Endothelial cell of umbilical vein (primary cell): ENCODE results near the gene CETP. TPM values are rescaled to one million over a fixed set of nuclear protein-coding genes. Genes with fewer than 3 reads are reported as not detected.

Experiments used
- BruUV-seq: library from RNA; stranded (reverse); fragments of 400-500 nt; replicated peaks from 2 replicates; lab custom pipeline; 2021; lab: Mats Ljungman, UMichigan
- CTCF ChIA-PET: fragments of 300-600, 350-600 bp; sonication (Branson Sonifier 250); formaldehyde crosslinking; loops from one replicate; lab custom pipeline; 2021; ENCODE audit warnings: antibody characterized with exemption, inconsistent platforms; lab: Charles Lee
- POLR2A ChIA-PET: fragments of 300-600, 350-600 bp; sonication (Branson Sonifier 250); formaldehyde crosslinking; loops from one replicate; lab custom pipeline; 2021; ENCODE audit warnings: antibody characterized with exemption, inconsistent platforms; lab: Charles Lee
- DNase-seq: peaks from one replicate; pipeline ENCODE4 v3.0.0-alpha.2; 2011; ENCODE audit warnings: low read depth, low spot score
- FAIRE-seq: peaks from 2 replicates; lab custom pipeline; 2011; peaks lifted over from hg19 to GRCh38; lab: Jason Lieb, UNC
- H2AFZ ChIP-seq: 2 replicates; pipeline ENCODE4 v1.6.0; 2012; ENCODE audit warnings: low read depth, low read length, control low read depth, inconsistent platforms
- H3K27ac ChIP-seq: 2 replicates; pipeline ENCODE4 v1.5.1; 2011; ENCODE audit warnings: low read depth, mild to moderate bottlenecking, control low read depth, low read length, moderate library complexity; ENCODE audit not compliant: insufficient read depth
- H3K27me3 ChIP-seq, 2 experiments: 2 replicates each; pipeline versions ENCODE4 v1.6.0 to v1.6.1; 2011; ENCODE audit warnings: low read length in 2 of 2, mixed read lengths in 1 of 2; ENCODE audit not compliant: control insufficient read depth in 2 of 2, insufficient read depth in 2 of 2
- H3K36me3 ChIP-seq, 2 experiments: 2 replicates in 1 of 2; 3 replicates in 1 of 2; pipeline ENCODE4 v1.5.1; 2011; ENCODE audit warnings: low read length in 2 of 2, mild to moderate bottlenecking in 1 of 2, moderate library complexity in 1 of 2; ENCODE audit not compliant: control insufficient read depth in 2 of 2, insufficient read depth in 2 of 2; ENCODE audit errors: extremely low read depth in 1 of 2
- H3K4me1 ChIP-seq: 3 replicates; pipeline ENCODE4 v1.5.1; 2011; ENCODE audit warnings: mild to moderate bottlenecking, low read length; ENCODE audit not compliant: control insufficient read depth, insufficient read depth; ENCODE audit errors: extremely low read depth
- H3K4me2 ChIP-seq: 2 replicates; pipeline ENCODE4 v1.6.1; 2011; ENCODE audit warnings: low read length, control low read depth, mixed read lengths; ENCODE audit not compliant: insufficient read depth
- H3K4me3 ChIP-seq, 3 experiments: fragments of 200-600 bp in 1 of 3; sonication (generic), shearing (Covaris generic) in 1 of 3; replicated peaks in 1 of 3; 2 replicates each; pipeline ENCODE4 v1.5.1; 2011 to 2016; ENCODE audit warnings: control low read depth in 3 of 3, low read length in 3 of 3, mild to moderate bottlenecking in 2 of 3, inconsistent platforms in 1 of 3, low read depth in 1 of 3, moderate library complexity in 1 of 3; ENCODE audit not compliant: insufficient read depth in 1 of 3
- H3K79me2 ChIP-seq: 2 replicates; pipeline ENCODE4 v1.6.0; 2012; ENCODE audit warnings: low read length, inconsistent platforms; ENCODE audit not compliant: control insufficient read depth, insufficient read depth
- H3K9ac ChIP-seq: replicated peaks from 2 replicates; pipeline ENCODE3; 2011; ENCODE audit warnings: low read length, control low read depth; ENCODE audit not compliant: insufficient read depth; ENCODE audit errors: extremely low read depth
- H3K9me1 ChIP-seq: replicated peaks from 3 replicates; pipeline ENCODE4 v1.6.0; 2011; ENCODE audit warnings: mild to moderate bottlenecking, low read length; ENCODE audit not compliant: control insufficient read depth, insufficient read depth; ENCODE audit errors: extremely low read depth
- H3K9me3 ChIP-seq: replicated peaks from 2 replicates; pipeline ENCODE4 v1.5.1; 2012; ENCODE audit warnings: low read length, inconsistent platforms; ENCODE audit not compliant: control insufficient read depth, insufficient read depth
- H4K20me1 ChIP-seq: replicated peaks from 2 replicates; pipeline ENCODE3; 2011; ENCODE audit warnings: mild to moderate bottlenecking, low read length; ENCODE audit not compliant: control insufficient read depth, insufficient read depth; ENCODE audit errors: extremely low read depth
- CTCF ChIP-seq, 2 donors: IDR thresholded peaks; 1 replicate in 1 of 2; 2 replicates in 1 of 2; pipeline ENCODE4 v1.5.1; 2011; ENCODE audit warnings: low read length in 2 of 2, mild to moderate bottlenecking in 2 of 2, moderate library complexity in 2 of 2, control low read depth in 1 of 2, inconsistent platforms in 1 of 2, low read depth in 1 of 2; ENCODE audit not compliant: insufficient read depth in 1 of 2; ENCODE audit errors: extremely low read depth in 1 of 2
- EZH2 ChIP-seq: IDR thresholded peaks from 2 replicates; pipeline ENCODE4 v1.6.1; 2012; ENCODE audit warnings: borderline replicate concordance, low read depth, mild to moderate bottlenecking, moderate library complexity, low read length, inconsistent platforms; ENCODE audit not compliant: severe bottlenecking
- FOS ChIP-seq: IDR thresholded peaks from 2 replicates; pipeline ENCODE4 v1.6.1; 2011; ENCODE audit warnings: mild to moderate bottlenecking, low read length, moderate library complexity, borderline replicate concordance; ENCODE audit not compliant: insufficient read depth
- GATA2 ChIP-seq: IDR thresholded peaks from 2 replicates; pipeline ENCODE4 v1.7.0; 2011; ENCODE audit warnings: low read depth, mild to moderate bottlenecking, moderate library complexity, mixed read lengths, low read length; ENCODE audit not compliant: insufficient read length, insufficient read depth
- JUN ChIP-seq: IDR thresholded peaks from 2 replicates; pipeline ENCODE4 v1.6.1; 2011; ENCODE audit warnings: borderline replicate concordance, low read depth; ENCODE audit not compliant: insufficient read length, insufficient read depth
- MAX ChIP-seq: IDR thresholded peaks from 2 replicates; pipeline ENCODE4 v1.6.1; 2011; ENCODE audit not compliant: insufficient read depth, insufficient read length
- MYC ChIP-seq: IDR thresholded peaks from one replicate; pipeline ENCODE4 v1.6.1; 2011; ENCODE audit warnings: mild to moderate bottlenecking, low read depth, low read length
- POLR2A ChIP-seq: IDR thresholded peaks from 2 replicates; pipeline ENCODE4 v1.6.1; 2012; ENCODE audit warnings: low read depth, mild to moderate bottlenecking, control low read depth, low read length
- POLR2AphosphoS5 ChIP-seq: IDR thresholded peaks from 2 replicates; pipeline ENCODE4 v1.6.1; 2012; ENCODE audit warnings: low read depth, mild to moderate bottlenecking, control low read depth, low read length, moderate library complexity; ENCODE audit not compliant: insufficient read depth
- dilution Hi-C: fragments of 300-500 bp; cut with MboI; formaldehyde crosslinking; loops from one replicate; pipeline ENCODE4 v1.15.0; 2019; ENCODE audit warnings: low sequenced_read_pairs; ENCODE audit not compliant: extremely low pct_ligation_motif_present
- intact Hi-C: fragments of 100-400 bp; cut with micrococcal nuclease; formaldehyde crosslinking; loops from one replicate; pipeline ENCODE4 v1.10.0; 2022
- polyA plus RNA-seq, 4 experiments: library from polyadenylated mRNA; depleted of rRNA in 3 of 4; stranded (reverse) in 3 of 4; unstranded in 1 of 4; fragments of >200 nt; gene quantifications; 2 replicates each; pipeline versions ENCODE4 v1.2.1 to v1.2.3, GENCODE V29; 2011 to 2012; ENCODE audit warnings: missing spikeins in 1 of 4
- total RNA-seq: library from RNA; stranded (reverse); gene quantifications from 2 replicates; pipeline ENCODE4 v1.2.3, GENCODE V29; 2021

The CETP gene
- total and polyA plus RNA-seq, 2 donors (not counting 3 experiments of a cell fraction or from before 2014, with no cell fraction given): 2.2 to 2.8 TPM

- no TSS peak for BruUV-seq
- DNase-seq: no peak
- Histone ChIP-seq H3K4me1 (peaks cover 12% of the 10 kb centered on the region), H3K9ac (no peak overlapping the region), H3K9me1 (no peaks in the 10 kb centered on the region), H3K4me2 (no peak overlapping the region), H3K4me3 (no peak overlapping the region), H3K27me3 (no peaks in the 10 kb centered on the region), H3K27ac (no peak overlapping the region), H3K79me2 (no peaks in the 10 kb centered on the region), H2AFZ (peak overlapping the region; percentile 48), H4K20me1 (no peaks in the 10 kb centered on the region), H3K9me3 (no peaks in the 10 kb centered on the region), H3K36me3 (no peaks in the 10 kb centered on the region)
- intact Hi-C loops (no loop called here), dilution Hi-C loops (no loop called here)
- ChIA-PET CTCF (interaction anchor here (0.9 to 9.3 kb wide), 10 partner anchors 11 to 334 kb away, joined by 3 to 140 read pairs (median 4); partner anchors contain the start of genes CPNE2 and NLRC5), POLR2A (no interaction called here)
- no peak for TF ChIP-seq MAX
- TF ChIP-seq FOS: no peak
- TF ChIP-seq POLR2AphosphoS5: no peak
- TF ChIP-seq GATA2: no peak
- TF ChIP-seq CTCF (IDR thresholded peaks at IDR 0.05; ENCODE audit: extremely low read depth in 1 of 2, insufficient read depth in 1 of 2, low read depth in 1 of 2, low read length in 2 of 2): no peak
- TF ChIP-seq MYC: no peak
- TF ChIP-seq JUN: no peak
- no peak for TF ChIP-seq POLR2A
- TF ChIP-seq EZH2: no peak
- peak; percentile 38 for FAIRE-seq
Measured at GRCh38 chr16:56966093-56966475, 4.3 kb downstream of the CETP start.
